LNCaP clone FGC (cell line): ENCODE data around the gene RCOR1.

Experiments used
- DNase-seq: peaks from one replicate; pipeline ENCODE4 v3.0.0-alpha.2; 2011; ENCODE audit warnings: low read depth
- H3K4me3 ChIP-seq: 2 replicates; pipeline ENCODE4 v1.5.1; 2011; ENCODE audit warnings: mild to moderate bottlenecking, low read depth, low read length, control low read depth
- TF ChIP-seq, protein P1 (sequence below): IDR thresholded peaks from 2 replicates; pipeline ENCODE4 v1.5.1; 2012; ENCODE audit warnings: mild to moderate bottlenecking; ENCODE audit not compliant: control insufficient read depth, insufficient read depth; ENCODE audit errors: extremely low read depth

RCOR1 gene

DNA sequence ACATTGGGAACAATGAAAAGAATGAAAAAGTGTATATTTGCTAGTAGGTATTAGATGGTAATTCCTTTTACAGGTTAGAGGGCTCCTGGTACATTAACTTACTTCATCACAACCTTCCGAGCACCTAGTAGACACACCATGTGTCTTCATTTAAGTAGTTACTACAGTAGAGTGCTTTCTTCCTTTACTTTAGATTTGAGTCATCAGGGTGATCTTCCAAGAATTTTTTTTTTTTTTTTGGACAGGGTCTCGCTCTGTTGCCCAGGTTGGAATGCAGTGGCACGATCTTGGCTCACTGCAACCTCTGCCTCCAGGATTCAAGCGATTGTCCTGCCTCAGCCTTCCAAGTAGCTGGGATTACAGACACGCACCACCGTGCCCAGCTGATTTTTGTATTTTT lies 105.1 kb downstream of the RCOR1 start:
- DNase-seq = no peak
- TF ChIP-seq, protein P1, sequence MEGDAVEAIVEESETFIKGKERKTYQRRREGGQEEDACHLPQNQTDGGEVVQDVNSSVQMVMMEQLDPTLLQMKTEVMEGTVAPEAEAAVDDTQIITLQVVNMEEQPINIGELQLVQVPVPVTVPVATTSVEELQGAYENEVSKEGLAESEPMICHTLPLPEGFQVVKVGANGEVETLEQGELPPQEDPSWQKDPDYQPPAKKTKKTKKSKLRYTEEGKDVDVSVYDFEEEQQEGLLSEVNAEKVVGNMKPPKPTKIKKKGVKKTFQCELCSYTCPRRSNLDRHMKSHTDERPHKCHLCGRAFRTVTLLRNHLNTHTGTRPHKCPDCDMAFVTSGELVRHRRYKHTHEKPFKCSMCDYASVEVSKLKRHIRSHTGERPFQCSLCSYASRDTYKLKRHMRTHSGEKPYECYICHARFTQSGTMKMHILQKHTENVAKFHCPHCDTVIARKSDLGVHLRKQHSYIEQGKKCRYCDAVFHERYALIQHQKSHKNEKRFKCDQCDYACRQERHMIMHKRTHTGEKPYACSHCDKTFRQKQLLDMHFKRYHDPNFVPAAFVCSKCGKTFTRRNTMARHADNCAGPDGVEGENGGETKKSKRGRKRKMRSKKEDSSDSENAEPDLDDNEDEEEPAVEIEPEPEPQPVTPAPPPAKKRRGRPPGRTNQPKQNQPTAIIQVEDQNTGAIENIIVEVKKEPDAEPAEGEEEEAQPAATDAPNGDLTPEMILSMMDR = no peak

DNA sequence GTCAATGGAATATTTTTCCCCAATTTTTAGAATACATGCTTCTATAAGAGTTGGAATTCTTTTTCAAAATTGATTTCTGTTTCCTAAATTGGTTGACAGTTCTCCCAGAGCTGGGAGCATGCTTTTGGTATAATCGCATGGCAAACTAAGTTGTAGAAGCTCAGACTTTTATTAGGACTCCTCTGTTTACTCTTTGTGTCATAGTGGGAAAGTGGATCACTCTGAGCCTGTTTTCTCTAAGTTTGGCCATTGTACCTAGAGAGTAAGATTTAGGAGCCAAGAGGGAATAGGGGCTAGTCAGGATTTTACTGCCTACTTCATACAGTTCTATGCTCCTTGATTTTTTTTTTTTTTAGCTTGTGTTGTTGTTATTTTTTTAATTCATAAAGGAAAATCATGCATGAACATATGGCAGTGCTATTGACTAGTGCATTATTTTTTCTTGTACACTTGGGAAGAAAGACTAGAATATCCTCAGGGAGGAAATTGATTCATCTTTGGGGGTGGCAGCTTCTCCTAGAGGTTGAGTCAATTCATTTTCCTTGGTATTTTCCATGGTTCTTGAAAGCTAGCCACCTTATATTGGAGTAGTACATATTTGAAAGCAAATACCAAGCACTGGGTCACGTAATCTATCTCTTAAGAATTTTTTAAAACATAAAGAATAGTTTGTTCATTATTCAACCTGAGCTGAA lies 107.1 kb downstream of the RCOR1 start:
- H3K4me3 ChIP-seq = no peak overlapping the region
- TF ChIP-seq, protein P1 = no peak
- no peak for DNase-seq

More for the DNA sequence above, 105.1 kb downstream of the RCOR1 start:
- no peak overlapping the region for H3K4me3 ChIP-seq

DNA sequence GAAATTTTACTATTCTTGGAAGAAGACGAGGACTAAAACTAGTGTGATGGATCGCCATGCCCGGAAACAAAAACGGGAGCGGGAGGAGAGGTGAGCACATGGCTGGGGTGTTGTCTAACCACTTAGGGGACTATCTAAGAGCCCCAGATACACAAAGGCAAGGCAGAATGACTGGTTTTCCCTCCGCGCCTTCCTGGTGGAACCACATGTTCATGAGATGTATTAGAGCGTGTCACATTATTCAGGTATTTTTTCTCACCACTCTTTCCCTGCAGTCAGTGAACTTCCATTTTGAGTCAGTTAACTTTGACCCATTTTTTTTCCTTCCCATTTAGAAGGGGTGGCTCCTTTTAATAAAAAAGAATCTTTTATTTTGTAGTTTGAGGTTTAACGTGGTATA lies 116.0 kb downstream of the RCOR1 start:
- no peak for DNase-seq
- TF ChIP-seq, protein P1 = no peak
- H3K4me3 ChIP-seq = no peak overlapping the region

DNA sequence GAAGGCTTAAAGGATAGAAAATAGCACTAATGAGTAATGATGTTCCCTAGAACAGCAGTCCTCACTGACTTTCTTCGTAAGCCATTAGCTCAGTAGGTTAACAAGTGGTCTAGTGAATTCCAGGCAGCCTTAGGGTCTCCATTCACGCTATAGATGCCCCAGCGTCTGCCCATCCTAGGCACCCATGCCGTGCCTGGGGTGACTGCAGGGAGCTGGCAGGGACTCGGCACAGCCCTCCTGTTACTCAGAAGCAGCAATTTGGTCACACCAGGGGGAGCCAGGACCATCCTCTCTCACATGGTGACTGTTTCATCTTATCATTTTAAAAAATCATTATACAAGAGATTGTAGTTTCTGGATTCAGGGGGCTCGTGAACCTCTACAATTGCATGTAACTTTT lies 118.8 kb downstream of the RCOR1 start:
- TF ChIP-seq, protein P1 = no peak
- DNase-seq = no peak
- no peak overlapping the region for H3K4me3 ChIP-seq

DNA sequence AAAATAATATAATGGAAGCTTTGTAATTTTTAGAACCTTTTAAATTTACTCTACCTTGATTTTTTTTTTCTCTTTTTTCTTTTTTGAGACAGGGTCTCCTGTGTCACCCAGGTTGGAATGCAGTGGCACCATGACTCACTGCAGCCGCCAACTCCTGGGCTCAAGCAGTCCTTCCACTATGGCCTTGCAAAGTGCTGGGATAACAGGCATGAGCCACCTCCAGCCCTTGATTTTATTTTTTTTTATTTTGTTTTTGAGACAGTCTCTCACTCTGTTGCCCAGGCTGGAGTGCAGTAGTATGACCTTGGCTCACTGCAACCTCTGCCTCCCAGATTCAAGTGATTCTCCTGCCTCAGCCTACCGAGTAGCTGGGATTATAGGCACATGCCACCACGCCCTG lies 119.5 kb downstream of the RCOR1 start:
- TF ChIP-seq, protein P1 = no peak
- H3K4me3 ChIP-seq = no peak overlapping the region
- no peak for DNase-seq

DNA sequence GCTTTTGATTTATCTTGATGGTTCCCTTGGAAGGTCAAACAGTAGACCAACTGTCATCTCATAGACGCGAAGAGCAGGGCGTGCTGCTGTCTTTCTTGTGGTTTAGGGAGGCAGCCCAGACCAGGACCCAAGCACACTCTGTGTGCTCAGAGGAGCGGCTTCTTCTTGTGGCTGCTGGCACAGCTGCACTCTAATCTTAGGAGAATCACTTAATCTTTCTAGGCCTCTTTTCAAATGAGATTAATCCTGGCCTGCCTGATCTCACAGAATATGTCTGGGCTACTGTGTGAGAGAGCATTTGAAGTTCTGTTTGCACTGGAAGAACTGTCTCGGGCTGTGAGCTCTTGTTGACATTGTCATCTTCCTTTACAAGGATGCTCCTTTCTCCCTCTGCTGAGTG lies 124.8 kb downstream of the RCOR1 start:
- TF ChIP-seq, protein P1 = no peak
- H3K4me3 ChIP-seq = no peak overlapping the region
- no peak for DNase-seq

DNA sequence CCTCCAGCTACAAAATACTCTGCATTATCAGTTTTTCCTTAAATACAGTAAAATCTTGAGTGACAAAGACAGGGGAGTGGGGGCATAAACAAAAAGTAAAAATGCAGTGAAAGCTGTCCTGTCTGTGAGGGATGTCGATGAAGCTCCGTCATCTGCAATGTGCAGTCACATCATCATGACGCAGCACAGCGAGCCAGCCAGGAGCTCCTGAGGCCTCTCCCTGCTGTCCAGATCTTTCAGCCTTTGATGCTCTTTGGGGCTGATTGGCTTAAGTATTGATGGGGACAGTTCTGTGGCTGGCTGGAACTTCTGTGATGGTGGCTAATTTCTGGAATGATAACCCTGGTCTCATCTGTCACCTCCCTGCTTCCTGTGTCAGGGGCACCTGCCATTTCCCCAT lies 130.2 kb downstream of the RCOR1 start:
- H3K4me3 ChIP-seq = no peak overlapping the region
- DNase-seq = no peak
- TF ChIP-seq, protein P1 = no peak
